ENCODE data around the gene HID1. TPM values are rescaled to one million over a fixed set of nuclear protein-coding genes. Genes with fewer than 3 reads are reported as not detected.

Gene HID1
- total RNA-seq, 4 donors from 2014 or later, result 2.2 to 4.3 (median 2.9) TPM

DNA sequence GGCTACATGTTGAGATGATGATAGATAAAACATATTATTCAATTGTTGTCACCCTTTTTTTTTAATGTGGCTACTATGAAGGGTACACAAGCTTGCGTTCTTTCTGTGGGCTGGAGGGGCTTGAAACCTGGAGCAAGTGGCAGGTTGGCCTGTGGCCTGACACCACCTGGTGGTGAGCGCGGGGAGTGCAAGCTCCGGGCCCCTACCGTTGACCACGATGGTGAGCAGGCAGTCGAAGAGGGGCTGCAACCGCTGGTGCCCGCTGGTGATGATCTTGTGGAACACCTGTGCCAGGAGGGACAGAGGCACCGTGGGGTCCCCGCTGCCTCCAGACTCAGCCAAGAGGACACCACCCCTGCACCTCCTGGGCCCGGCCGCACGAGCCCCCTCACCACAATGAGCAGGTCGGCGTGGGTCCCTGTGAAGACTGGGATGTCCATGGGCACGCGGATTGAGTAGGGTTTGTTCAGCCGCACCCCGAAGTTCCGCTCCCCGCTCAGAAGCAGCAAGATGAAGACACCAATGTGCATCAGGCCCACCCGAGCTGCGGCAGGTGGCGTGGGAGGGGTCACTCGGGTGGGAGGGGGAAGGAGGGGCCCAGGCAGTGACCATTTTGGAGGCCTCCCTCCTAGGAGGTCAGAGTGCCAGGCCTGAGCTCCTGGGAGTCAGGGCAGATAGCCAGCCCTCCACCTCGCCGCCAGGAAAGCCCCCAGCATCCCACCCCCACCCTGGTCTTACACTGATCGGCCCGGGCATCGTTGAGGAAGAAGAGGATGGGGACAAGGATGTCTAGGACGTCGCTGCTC lies 14.4 kb downstream of the HID1 start:
- in situ Hi-C loops (cut with MboI; ENCODE audit: low sequenced_read_pairs in 4 of 4) (loop anchor here in 1 of 4 donors (25.0 kb wide), 1 partner anchor 229 kb away; the partner anchor contains the start of gene SUMO2), intact Hi-C loops (cut with DNase I; ENCODE audit: low total_unique reads) (loop anchor here (1.0 to 10.0 kb wide), 3 partner anchors 35 to 213 kb away; partner anchors contain the start of genes NHERF1 and USH1G)
- H3K9me3 ChIP-seq, result no peaks in the 10 kb centered on the region
- peak in 1 of 2 donors; percentile 44 for ATAC-seq
- DNase-seq, result peak; percentile 39 to 45
- no peaks in the 10 kb centered on the region for H3K36me3 ChIP-seq
- no peaks in the 10 kb centered on the region for H3K4me1 ChIP-seq
- TF ChIP-seq, protein P1, sequence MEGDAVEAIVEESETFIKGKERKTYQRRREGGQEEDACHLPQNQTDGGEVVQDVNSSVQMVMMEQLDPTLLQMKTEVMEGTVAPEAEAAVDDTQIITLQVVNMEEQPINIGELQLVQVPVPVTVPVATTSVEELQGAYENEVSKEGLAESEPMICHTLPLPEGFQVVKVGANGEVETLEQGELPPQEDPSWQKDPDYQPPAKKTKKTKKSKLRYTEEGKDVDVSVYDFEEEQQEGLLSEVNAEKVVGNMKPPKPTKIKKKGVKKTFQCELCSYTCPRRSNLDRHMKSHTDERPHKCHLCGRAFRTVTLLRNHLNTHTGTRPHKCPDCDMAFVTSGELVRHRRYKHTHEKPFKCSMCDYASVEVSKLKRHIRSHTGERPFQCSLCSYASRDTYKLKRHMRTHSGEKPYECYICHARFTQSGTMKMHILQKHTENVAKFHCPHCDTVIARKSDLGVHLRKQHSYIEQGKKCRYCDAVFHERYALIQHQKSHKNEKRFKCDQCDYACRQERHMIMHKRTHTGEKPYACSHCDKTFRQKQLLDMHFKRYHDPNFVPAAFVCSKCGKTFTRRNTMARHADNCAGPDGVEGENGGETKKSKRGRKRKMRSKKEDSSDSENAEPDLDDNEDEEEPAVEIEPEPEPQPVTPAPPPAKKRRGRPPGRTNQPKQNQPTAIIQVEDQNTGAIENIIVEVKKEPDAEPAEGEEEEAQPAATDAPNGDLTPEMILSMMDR (IDR thresholded peaks at IDR 0.05 in 4 of 5, conservative IDR thresholded peaks at IDR 0.05 in 1 of 5), result peak; percentile 67 to 93 (median 88)
- no peak for TF ChIP-seq POLR2A (IDR thresholded peaks at IDR 0.05)
- H3K27me3 ChIP-seq, result no peaks in the 10 kb centered on the region
- no peak overlapping the region for H3K27ac ChIP-seq
- no peak overlapping the region for H3K4me3 ChIP-seq

DNA sequence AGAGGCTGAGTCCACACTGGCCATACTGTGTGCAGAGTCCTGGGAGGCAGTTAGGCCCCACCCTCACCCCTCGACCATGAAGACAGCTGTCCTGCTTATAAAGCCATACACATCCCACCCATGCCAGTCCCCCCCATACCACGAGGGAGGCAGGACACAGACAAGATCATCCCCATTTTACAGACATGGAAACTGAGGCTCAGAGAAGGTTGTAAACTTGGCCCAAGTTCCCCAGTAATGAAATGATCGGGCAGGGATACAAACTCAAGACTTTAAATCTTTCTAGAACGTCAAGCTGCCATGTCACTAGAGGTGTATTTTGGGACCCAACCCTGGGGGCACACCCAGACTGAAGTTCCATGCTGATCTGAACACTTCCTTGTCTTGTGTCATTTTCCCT lies 16.5 kb downstream of the HID1 start:
- in situ Hi-C loops (cut with MboI; ENCODE audit: low sequenced_read_pairs in 4 of 4) (loop anchor here in 1 of 4 donors (25.0 kb wide), 1 partner anchor 231 kb away; the partner anchor contains the start of gene SUMO2), intact Hi-C loops (cut with DNase I; ENCODE audit: low total_unique reads) (loop anchor here (5.0 to 10.0 kb wide), 2 partner anchors 164 to 211 kb away; partner anchors contain the start of gene NHERF1)
- no peak for ATAC-seq
- H3K9me3 ChIP-seq, result no peaks in the 10 kb centered on the region
- no peaks in the 10 kb centered on the region for H3K4me1 ChIP-seq
- TF ChIP-seq POLR2A (IDR thresholded peaks at IDR 0.05), result no peak
- TF ChIP-seq, protein P1 (IDR thresholded peaks at IDR 0.05 in 4 of 5, conservative IDR thresholded peaks at IDR 0.05 in 1 of 5), result no peak
- H3K27ac ChIP-seq, result no peak overlapping the region
- DNase-seq, result no peak
- H3K36me3 ChIP-seq, result no peaks in the 10 kb centered on the region
- H3K27me3 ChIP-seq, result peaks cover 0 to 6% (median 0%) of the 10 kb centered on the region in 3 donors
- H3K4me3 ChIP-seq, result no peak overlapping the region

DNA sequence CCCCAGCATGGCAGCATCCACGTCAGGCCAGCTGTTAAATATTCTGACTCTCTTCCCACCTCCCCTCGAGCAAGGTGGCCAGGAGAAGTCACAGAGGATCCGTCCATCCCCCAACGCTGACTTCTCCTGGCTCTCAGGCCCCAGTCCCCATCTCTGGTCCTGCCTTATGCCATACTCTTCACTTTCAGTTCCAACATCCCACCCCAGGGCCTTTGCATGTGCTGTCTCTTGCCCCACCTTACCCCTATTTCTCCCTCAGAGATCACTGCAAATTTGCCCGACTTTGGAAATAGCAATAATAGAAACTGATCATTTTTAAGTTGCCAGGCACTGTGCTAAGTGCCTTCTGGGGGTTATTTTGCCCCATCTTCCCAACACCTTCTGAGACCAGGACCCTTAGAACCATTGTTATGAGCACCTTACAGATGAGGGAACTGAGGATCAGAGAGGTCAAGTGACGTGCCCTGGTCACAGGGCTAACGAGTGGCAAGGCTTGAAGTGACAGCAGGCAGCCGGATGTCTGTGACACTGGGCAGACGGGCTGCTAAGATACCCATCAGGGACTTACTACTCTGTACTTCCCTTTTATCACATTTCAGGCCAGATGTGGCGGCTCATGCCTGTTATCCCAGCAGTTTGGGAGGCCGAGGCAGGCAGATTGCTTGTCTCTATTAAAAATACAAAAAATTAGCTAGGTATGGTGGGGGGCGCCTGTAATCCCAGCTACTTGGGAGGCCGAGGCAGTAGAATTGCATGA lies 17.7 kb downstream of the HID1 start:
- H3K27me3 ChIP-seq, result peaks cover 0 to 6% (median 0%) of the 10 kb centered on the region in 3 donors
- in situ Hi-C loops (cut with MboI; ENCODE audit: low sequenced_read_pairs in 4 of 4), result loop anchor here in 1 of 4 donors (25.0 kb wide), 1 partner anchor 232 kb away; the partner anchor contains the start of gene SUMO2
- TF ChIP-seq, protein P1 (IDR thresholded peaks at IDR 0.05 in 4 of 5, conservative IDR thresholded peaks at IDR 0.05 in 1 of 5), result no peak
- TF ChIP-seq POLR2A (IDR thresholded peaks at IDR 0.05), result no peak

DNA sequence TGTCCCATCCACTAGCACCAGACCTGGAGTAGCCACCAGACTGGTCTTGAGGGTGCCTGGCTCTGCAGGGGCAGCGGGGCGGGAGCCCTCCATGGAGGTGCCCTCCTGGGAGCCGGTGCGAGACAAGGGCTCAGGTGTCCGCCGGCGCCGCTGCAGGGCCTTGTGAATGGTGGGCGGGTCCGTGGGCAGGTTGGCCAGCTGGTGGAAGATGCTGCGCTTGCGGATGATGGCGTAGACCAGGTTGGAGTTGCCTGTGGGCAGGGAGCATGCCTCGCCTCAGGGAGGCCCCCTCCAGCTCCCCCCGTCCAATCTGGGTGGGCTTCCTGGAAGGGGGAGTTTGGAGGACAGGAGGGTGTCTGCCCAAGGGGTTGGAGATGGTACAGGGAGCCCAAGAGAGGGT lies 18.4 kb downstream of the HID1 start:
- ATAC-seq, result no peak
- Histone ChIP-seq H3K27me3 (peaks cover 0 to 6% (median 0%) of the 10 kb centered on the region in 3 donors), H3K27ac (no peak overlapping the region), H3K36me3 (no peaks in the 10 kb centered on the region), H3K9me3 (no peaks in the 10 kb centered on the region), H3K4me1 (no peaks in the 10 kb centered on the region), H3K4me3 (no peak overlapping the region)
- intact Hi-C loops (cut with DNase I; ENCODE audit: low total_unique reads), result loop anchor here (10.0 kb wide), 1 partner anchor 209 kb away; the partner anchor contains the start of gene NHERF1
- TF ChIP-seq POLR2A (IDR thresholded peaks at IDR 0.05), result no peak
- TF ChIP-seq, protein P1 (IDR thresholded peaks at IDR 0.05 in 4 of 5, conservative IDR thresholded peaks at IDR 0.05 in 1 of 5), result no peak
- no peak for DNase-seq
- in situ Hi-C loops (cut with MboI; ENCODE audit: low sequenced_read_pairs in 4 of 4), result loop anchor here in 1 of 4 donors (25.0 kb wide), 1 partner anchor 233 kb away; the partner anchor contains the start of gene SUMO2

More for the DNA sequence above, 17.7 kb downstream of the HID1 start:
- no peaks in the 10 kb centered on the region for H3K9me3 ChIP-seq
- no peak overlapping the region for H3K4me3 ChIP-seq
- H3K4me1 ChIP-seq, result no peaks in the 10 kb centered on the region
- no peak overlapping the region for H3K27ac ChIP-seq
- ATAC-seq (no peak), DNase-seq (no peak)
- intact Hi-C loops (cut with DNase I; ENCODE audit: low total_unique reads), result loop anchor here (5.0 to 10.0 kb wide), 2 partner anchors 163 to 210 kb away; partner anchors contain the start of gene NHERF1
- no peaks in the 10 kb centered on the region for H3K36me3 ChIP-seq
